NCI-H2171 treated with DMSO at 0.1 percent for 48 hours (cell line): Measurements from ENCODE around the gene TAS2R13.

Source experiments
- DNase-seq: peaks from one replicate; lab custom pipeline; 2025; lab: John Stamatoyannopoulos, UW

The TAS2R13 gene

GRCh38 chr12:10867381-10867780 lies 42.0 kb downstream of the TAS2R13 start:
- DNase-seq = no peak

GRCh38 chr12:10863512-10864218 lies 45.7 kb downstream of the TAS2R13 start:
- DNase-seq = no peak

- DNase-seq = no peak
These were observed 48.0 kb downstream of the TAS2R13 start for GRCh38 chr12:10861366-10861765.
